NT2/D1 (cell line): Measurements from ENCODE around the gene SVIP.

ENCODE experiments used
- SUZ12 ChIP-seq: IDR thresholded peaks from 2 replicates; pipeline ENCODE4 v1.6.1; 2011; ENCODE audit not compliant: insufficient read length, insufficient read depth; ENCODE audit errors: extremely low read depth
- YY1 ChIP-seq: IDR thresholded peaks from 2 replicates; pipeline ENCODE4 v1.6.1; 2011; ENCODE audit not compliant: insufficient read length, insufficient read depth
- ZNF274 ChIP-seq: IDR thresholded peaks from 2 replicates; pipeline ENCODE4 v1.6.1; 2011; ENCODE audit warnings: mild to moderate bottlenecking, low read depth, low read length

DNA sequence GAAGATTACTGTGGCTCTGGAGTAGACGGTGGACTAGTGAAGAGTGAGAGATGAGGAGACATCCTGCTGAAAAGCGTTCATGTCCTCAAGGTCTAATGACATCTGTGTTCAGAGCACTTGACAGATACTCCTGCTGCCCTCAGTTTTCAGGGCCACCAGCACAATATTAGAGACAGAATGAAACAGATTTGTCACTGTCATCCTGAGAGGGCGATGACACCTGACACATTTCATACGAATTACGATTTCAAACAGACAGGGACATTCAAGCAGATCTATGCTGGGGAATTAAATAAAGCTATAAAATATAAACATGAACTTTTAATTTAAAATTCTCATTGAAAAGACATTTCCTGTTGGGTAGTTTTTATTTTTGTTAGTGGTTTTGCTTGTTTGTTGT lies 29.1 kb downstream of the SVIP start:
- no peak for TF ChIP-seq YY1
- TF ChIP-seq ZNF274 = no peak
- TF ChIP-seq SUZ12 = no peak
